ENCODE results near the gene TMEM174. TPM values are rescaled to one million over a fixed set of nuclear protein-coding genes. Genes with fewer than 3 reads are reported as not detected.
A peak's percentile ranks its signal among the peaks of the same experiment; 100 is the strongest.

Gene TMEM174, protein sequence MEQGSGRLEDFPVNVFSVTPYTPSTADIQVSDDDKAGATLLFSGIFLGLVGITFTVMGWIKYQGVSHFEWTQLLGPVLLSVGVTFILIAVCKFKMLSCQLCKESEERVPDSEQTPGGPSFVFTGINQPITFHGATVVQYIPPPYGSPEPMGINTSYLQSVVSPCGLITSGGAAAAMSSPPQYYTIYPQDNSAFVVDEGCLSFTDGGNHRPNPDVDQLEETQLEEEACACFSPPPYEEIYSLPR
- total RNA-seq: not detected in 2 replicates
- long read RNA-seq: 0 reads

DNA sequence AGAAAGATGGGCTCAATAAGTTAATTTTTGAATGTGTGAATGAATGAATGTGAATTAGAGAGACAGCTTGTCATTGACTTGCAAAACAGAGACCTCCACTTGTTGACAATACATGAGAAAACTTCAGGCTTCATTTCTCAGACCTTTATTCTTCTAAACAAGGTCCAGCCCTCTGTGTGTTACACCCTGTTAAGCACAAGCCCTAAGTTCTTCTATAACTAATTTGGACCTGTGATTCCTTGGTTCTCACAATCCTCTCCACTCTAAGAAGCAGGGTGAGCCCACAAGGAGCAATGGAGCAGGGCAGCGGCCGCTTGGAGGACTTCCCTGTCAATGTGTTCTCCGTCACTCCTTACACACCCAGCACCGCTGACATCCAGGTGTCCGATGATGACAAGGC is at the start of gene TMEM174:
TMEM174 (plus strand) TSS at position 243 of the 400 bp plus-strand sequence; CDS start at position 294, 51 bp downstream.
- TF ChIP-seq, protein P1, sequence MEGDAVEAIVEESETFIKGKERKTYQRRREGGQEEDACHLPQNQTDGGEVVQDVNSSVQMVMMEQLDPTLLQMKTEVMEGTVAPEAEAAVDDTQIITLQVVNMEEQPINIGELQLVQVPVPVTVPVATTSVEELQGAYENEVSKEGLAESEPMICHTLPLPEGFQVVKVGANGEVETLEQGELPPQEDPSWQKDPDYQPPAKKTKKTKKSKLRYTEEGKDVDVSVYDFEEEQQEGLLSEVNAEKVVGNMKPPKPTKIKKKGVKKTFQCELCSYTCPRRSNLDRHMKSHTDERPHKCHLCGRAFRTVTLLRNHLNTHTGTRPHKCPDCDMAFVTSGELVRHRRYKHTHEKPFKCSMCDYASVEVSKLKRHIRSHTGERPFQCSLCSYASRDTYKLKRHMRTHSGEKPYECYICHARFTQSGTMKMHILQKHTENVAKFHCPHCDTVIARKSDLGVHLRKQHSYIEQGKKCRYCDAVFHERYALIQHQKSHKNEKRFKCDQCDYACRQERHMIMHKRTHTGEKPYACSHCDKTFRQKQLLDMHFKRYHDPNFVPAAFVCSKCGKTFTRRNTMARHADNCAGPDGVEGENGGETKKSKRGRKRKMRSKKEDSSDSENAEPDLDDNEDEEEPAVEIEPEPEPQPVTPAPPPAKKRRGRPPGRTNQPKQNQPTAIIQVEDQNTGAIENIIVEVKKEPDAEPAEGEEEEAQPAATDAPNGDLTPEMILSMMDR (IDR thresholded peaks at IDR 0.05; ENCODE audit: unreplicated experiment): no peak

DNA sequence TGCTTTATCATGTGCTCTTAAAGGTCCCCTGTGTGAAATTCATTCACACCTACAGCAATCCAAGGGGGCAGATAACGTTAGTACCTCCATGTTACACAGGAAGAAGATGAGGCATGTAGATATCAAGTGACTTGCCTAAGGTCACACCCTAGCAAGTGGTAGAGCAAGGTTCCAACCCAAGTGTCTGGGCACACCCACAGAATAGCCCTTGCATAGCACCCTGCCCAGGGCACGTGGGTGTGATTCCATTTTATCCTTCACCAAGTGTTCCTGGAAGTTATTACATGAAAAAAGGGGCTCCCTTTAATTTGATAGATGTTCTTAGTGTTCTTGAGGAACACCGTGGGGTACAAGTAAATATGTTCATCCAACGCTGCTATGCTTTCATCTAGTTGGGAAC is 47.7 kb upstream of the TMEM174 start:
- no peaks in the 10 kb centered on the region for H3K36me3 Mint-ChIP-seq (ENCODE audit: insufficient read depth)
- no peak overlapping the region for H3K27ac Mint-ChIP-seq
- peaks cover 48% of the 10 kb centered on the region for H3K27me3 Mint-ChIP-seq
- TF ChIP-seq, protein P1 (IDR thresholded peaks at IDR 0.05; ENCODE audit: unreplicated experiment): no peak
- H3K4me3 Mint-ChIP-seq (ENCODE audit: low read depth): no peak overlapping the region
- peaks cover 10% of the 10 kb centered on the region for H3K4me1 Mint-ChIP-seq (ENCODE audit: low read depth)
- no peak for DNase-seq (ENCODE audit: low spot score, unreplicated experiment)
- no peaks in the 10 kb centered on the region for H3K9me3 Mint-ChIP-seq (ENCODE audit: low read depth)

More for the DNA sequence above, at the start of gene TMEM174:
- Mint-ChIP-seq H3K36me3 (ENCODE audit: insufficient read depth) (no peaks in the 10 kb centered on the region), H3K27ac (no peak within 1 kb of the TSS), H3K9me3 (ENCODE audit: low read depth) (no peaks in the 10 kb centered on the region), H3K4me3 (ENCODE audit: low read depth) (no peak within 1 kb of the TSS), H3K27me3 (peaks cover 3% of the 10 kb centered on the region), H3K4me1 (ENCODE audit: low read depth) (no peaks in the 10 kb centered on the region)
- DNase-seq (ENCODE audit: low spot score, unreplicated experiment): no peak

DNA sequence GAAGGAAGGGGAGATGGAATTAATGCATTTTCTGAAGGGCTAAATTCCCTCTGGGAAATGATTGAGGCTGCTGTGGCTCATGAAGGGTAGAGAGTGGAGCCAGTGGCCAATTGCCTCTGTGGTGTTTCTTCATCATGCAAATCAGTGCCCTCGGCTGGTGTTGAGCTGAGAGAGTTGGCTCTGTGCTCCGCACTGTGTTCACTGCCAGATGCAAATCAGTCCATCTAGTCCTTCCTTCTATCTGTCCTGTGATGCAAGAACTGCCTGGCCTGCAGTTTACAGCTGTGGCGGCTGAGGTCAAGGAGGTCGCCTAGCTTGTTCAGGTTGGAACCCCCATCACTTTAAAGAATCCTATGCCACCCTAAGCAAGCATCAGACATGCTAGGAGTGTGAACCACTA is 46.6 kb upstream of the TMEM174 start:
- Mint-ChIP-seq H3K27me3 (peaks cover 41% of the 10 kb centered on the region), H3K36me3 (ENCODE audit: insufficient read depth) (no peaks in the 10 kb centered on the region)

DNA sequence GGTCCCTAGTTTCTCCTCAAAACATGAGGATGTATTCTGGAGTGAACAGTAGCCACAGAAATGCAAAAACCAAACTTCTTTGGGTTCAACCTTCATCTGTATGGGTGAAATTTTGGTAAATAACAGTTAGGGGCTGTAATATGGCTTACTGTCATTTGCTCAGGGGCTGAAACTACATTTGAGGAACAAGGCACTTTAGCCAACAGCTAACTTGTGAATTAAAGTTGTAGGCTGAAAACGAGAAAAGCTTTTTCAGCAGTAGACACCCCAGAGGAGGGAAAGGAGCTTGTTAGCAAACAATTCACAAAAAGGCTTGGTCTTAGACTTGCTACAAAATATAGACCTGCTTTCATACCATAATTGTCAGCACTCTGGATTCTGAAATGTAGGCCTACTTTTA is 46.0 kb upstream of the TMEM174 start:
- DNase-seq (ENCODE audit: low spot score, unreplicated experiment): no peak
- no peak overlapping the region for H3K27ac Mint-ChIP-seq
- no peaks in the 10 kb centered on the region for H3K36me3 Mint-ChIP-seq (ENCODE audit: insufficient read depth)
- peaks cover 35% of the 10 kb centered on the region for H3K27me3 Mint-ChIP-seq
- no peak overlapping the region for H3K4me3 Mint-ChIP-seq (ENCODE audit: low read depth)
- TF ChIP-seq, protein P1 (IDR thresholded peaks at IDR 0.05; ENCODE audit: unreplicated experiment): no peak
- H3K4me1 Mint-ChIP-seq (ENCODE audit: low read depth): peaks cover 11% of the 10 kb centered on the region
- H3K9me3 Mint-ChIP-seq (ENCODE audit: low read depth): no peaks in the 10 kb centered on the region

More for the DNA sequence above, 46.6 kb upstream of the TMEM174 start:
- peaks cover 11% of the 10 kb centered on the region for H3K4me1 Mint-ChIP-seq (ENCODE audit: low read depth)
- no peaks in the 10 kb centered on the region for H3K9me3 Mint-ChIP-seq (ENCODE audit: low read depth)
- no peak for DNase-seq (ENCODE audit: low spot score, unreplicated experiment)
- TF ChIP-seq, protein P1 (IDR thresholded peaks at IDR 0.05; ENCODE audit: unreplicated experiment): no peak
- no peak overlapping the region for H3K4me3 Mint-ChIP-seq (ENCODE audit: low read depth)
- no peak overlapping the region for H3K27ac Mint-ChIP-seq

DNA sequence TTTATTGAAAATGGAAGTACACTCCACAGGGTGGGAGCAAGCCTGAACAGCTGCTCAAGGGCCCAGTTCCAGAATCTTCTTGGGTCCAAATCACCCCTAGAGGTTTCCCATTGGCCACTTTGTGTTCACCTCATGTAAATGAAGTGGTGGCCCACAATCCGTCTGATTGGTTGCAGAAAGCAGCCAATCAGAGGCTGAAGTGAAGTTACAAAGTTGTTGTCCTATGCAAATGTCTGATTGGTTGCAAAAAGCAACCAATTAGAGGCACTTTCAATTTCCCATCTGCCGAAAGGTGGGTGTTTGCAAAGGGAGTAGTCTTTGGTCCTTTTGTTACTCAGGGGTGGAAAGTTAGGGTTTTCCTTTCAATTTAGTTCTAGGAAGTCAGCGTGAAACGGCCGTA is 43.9 kb upstream of the TMEM174 start:
- H3K4me1 Mint-ChIP-seq (ENCODE audit: low read depth): peaks cover 21% of the 10 kb centered on the region
- TF ChIP-seq, protein P1 (IDR thresholded peaks at IDR 0.05; ENCODE audit: unreplicated experiment): no peak
- peaks cover 19% of the 10 kb centered on the region for H3K27me3 Mint-ChIP-seq
- no peak overlapping the region for H3K4me3 Mint-ChIP-seq (ENCODE audit: low read depth)
- H3K9me3 Mint-ChIP-seq (ENCODE audit: low read depth): no peaks in the 10 kb centered on the region
- no peaks in the 10 kb centered on the region for H3K36me3 Mint-ChIP-seq (ENCODE audit: insufficient read depth)
- no peak for DNase-seq (ENCODE audit: low spot score, unreplicated experiment)
- peak overlapping the region; percentile 51 for H3K27ac Mint-ChIP-seq

Measured in progenitor cell of endocrine pancreas (in vitro differentiated cells).